Measurements from ENCODE around the gene TRHDE. TPM values are rescaled to one million over a fixed set of nuclear protein-coding genes. Genes with fewer than 3 reads are reported as not detected.

Gene TRHDE
- total RNA-seq, 5 donors from 2014 or later (not counting 1 experiment from before 2014, with no cell fraction given), result 0.23 TPM; not detected in 4

GRCh38 chr12:72297666-72298065, 25.5 kb downstream of the TRHDE start:
- no peaks in the 10 kb centered on the region for H3K9me3 ChIP-seq
- H3K9me3 Mint-ChIP-seq, result peaks cover 0 to 7% (median 0%) of the 10 kb centered on the region in 3 donors
- H3K36me3 Mint-ChIP-seq, result no peaks in the 10 kb centered on the region
- no peak for DNase-seq
- no peaks in the 10 kb centered on the region for H3K4me1 ChIP-seq (ENCODE audit: control insufficient read depth in 1 of 2, extremely low read depth in 1 of 2, insufficient read depth in 2 of 2, low read length in 2 of 2)
- CTCF ChIA-PET, result no interaction called here
- POLR2A ChIA-PET, result no interaction called here
- no peak overlapping the region for H3K27ac Mint-ChIP-seq
- ATAC-seq (replicated peaks in 1 of 4), result no peak
- H3K4me1 Mint-ChIP-seq, result no peaks in the 10 kb centered on the region
- no peaks in the 10 kb centered on the region for H3K36me3 ChIP-seq (ENCODE audit: control insufficient read depth in 2 of 2, extremely low read depth in 1 of 2, insufficient read depth in 1 of 2, low read length in 1 of 2)
- H3K4me3 ChIP-seq (ENCODE audit: control insufficient read depth in 1 of 2, extremely low read depth in 1 of 2, low read length in 1 of 2), result no peak overlapping the region
- H3K27me3 Mint-ChIP-seq, result no peaks in the 10 kb centered on the region
- H3K27ac ChIP-seq (ENCODE audit: low read length), result no peak overlapping the region
- H3K27me3 ChIP-seq (replicated peaks in 1 of 2; ENCODE audit: control insufficient read depth in 2 of 2, extremely low read depth in 1 of 2, insufficient read depth in 2 of 2, low read length in 1 of 2), result no peaks in the 10 kb centered on the region
- H3K4me3 Mint-ChIP-seq, result no peak overlapping the region
- 100% methylated on average over 2 of the region's 3 CpGs for WGBS (ENCODE audit: insufficient coverage)

GRCh38 chr12:72300728-72301127, 28.6 kb downstream of the TRHDE start:
- WGBS (ENCODE audit: insufficient coverage), result 100% methylated on average over 1 of the region's 3 CpGs

GRCh38 chr12:72304751-72305150, 32.6 kb downstream of the TRHDE start:
- H3K4me3 Mint-ChIP-seq, result no peak overlapping the region
- H3K27me3 ChIP-seq (replicated peaks in 1 of 2; ENCODE audit: control insufficient read depth in 2 of 2, extremely low read depth in 1 of 2, insufficient read depth in 2 of 2, low read length in 1 of 2), result no peaks in the 10 kb centered on the region
- no peak for DNase-seq
- peaks cover 0 to 3% (median 0%) of the 10 kb centered on the region in 3 donors for H3K9me3 Mint-ChIP-seq
- no peaks in the 10 kb centered on the region for H3K4me1 Mint-ChIP-seq
- H3K4me3 ChIP-seq (ENCODE audit: control insufficient read depth in 1 of 2, extremely low read depth in 1 of 2, low read length in 1 of 2), result no peak overlapping the region
- no peaks in the 10 kb centered on the region for H3K36me3 ChIP-seq (ENCODE audit: control insufficient read depth in 2 of 2, extremely low read depth in 1 of 2, insufficient read depth in 1 of 2, low read length in 1 of 2)
- ATAC-seq (replicated peaks in 1 of 4), result no peak
- H3K9me3 ChIP-seq, result no peaks in the 10 kb centered on the region
- ChIA-PET POLR2A (no interaction called here), CTCF (no interaction called here)
- H3K27me3 Mint-ChIP-seq, result no peaks in the 10 kb centered on the region
- H3K36me3 Mint-ChIP-seq, result no peaks in the 10 kb centered on the region
- H3K27ac ChIP-seq (ENCODE audit: low read length), result no peak overlapping the region
- H3K4me1 ChIP-seq (ENCODE audit: control insufficient read depth in 1 of 2, extremely low read depth in 1 of 2, insufficient read depth in 2 of 2, low read length in 2 of 2), result no peaks in the 10 kb centered on the region
- H3K27ac Mint-ChIP-seq, result no peak overlapping the region
- WGBS (ENCODE audit: insufficient coverage), result no CpG with 5 or more reads among the region's 2 CpGs

More at GRCh38 chr12:72300728-72301127, 28.6 kb downstream of the TRHDE start:
- no peak overlapping the region for H3K27ac Mint-ChIP-seq
- ChIA-PET CTCF (no interaction called here), POLR2A (no interaction called here)
- H3K27me3 ChIP-seq (replicated peaks in 1 of 2; ENCODE audit: control insufficient read depth in 2 of 2, extremely low read depth in 1 of 2, insufficient read depth in 2 of 2, low read length in 1 of 2), result no peaks in the 10 kb centered on the region
- H3K4me1 ChIP-seq (ENCODE audit: control insufficient read depth in 1 of 2, extremely low read depth in 1 of 2, insufficient read depth in 2 of 2, low read length in 2 of 2), result no peaks in the 10 kb centered on the region
- H3K9me3 ChIP-seq, result no peaks in the 10 kb centered on the region
- H3K36me3 Mint-ChIP-seq, result no peaks in the 10 kb centered on the region
- no peak overlapping the region for H3K27ac ChIP-seq (ENCODE audit: low read length)
- H3K27me3 Mint-ChIP-seq, result no peaks in the 10 kb centered on the region
- DNase-seq (no peak), ATAC-seq (replicated peaks in 1 of 4) (no peak)
- no peak overlapping the region for H3K4me3 ChIP-seq (ENCODE audit: control insufficient read depth in 1 of 2, extremely low read depth in 1 of 2, low read length in 1 of 2)
- H3K9me3 Mint-ChIP-seq, result peaks cover 0 to 10% (median 0%) of the 10 kb centered on the region in 3 donors
- no peaks in the 10 kb centered on the region for H3K4me1 Mint-ChIP-seq
- H3K4me3 Mint-ChIP-seq, result no peak overlapping the region
- H3K36me3 ChIP-seq (ENCODE audit: control insufficient read depth in 2 of 2, extremely low read depth in 1 of 2, insufficient read depth in 1 of 2, low read length in 1 of 2), result no peaks in the 10 kb centered on the region

- H3K27me3 Mint-ChIP-seq, result no peaks in the 10 kb centered on the region
- Histone ChIP-seq H3K27ac (ENCODE audit: low read length) (no peak overlapping the region), H3K9me3 (no peaks in the 10 kb centered on the region), H3K4me1 (ENCODE audit: control insufficient read depth in 1 of 2, extremely low read depth in 1 of 2, insufficient read depth in 2 of 2, low read length in 2 of 2) (no peaks in the 10 kb centered on the region), H3K36me3 (ENCODE audit: control insufficient read depth in 2 of 2, extremely low read depth in 1 of 2, insufficient read depth in 1 of 2, low read length in 1 of 2) (no peaks in the 10 kb centered on the region), H3K4me3 (ENCODE audit: control insufficient read depth in 1 of 2, extremely low read depth in 1 of 2, low read length in 1 of 2) (no peak overlapping the region), H3K27me3 (replicated peaks in 1 of 2; ENCODE audit: control insufficient read depth in 2 of 2, extremely low read depth in 1 of 2, insufficient read depth in 2 of 2, low read length in 1 of 2) (no peaks in the 10 kb centered on the region)
- no peak overlapping the region for H3K4me3 Mint-ChIP-seq
- no peak overlapping the region for H3K27ac Mint-ChIP-seq
- H3K9me3 Mint-ChIP-seq, result peaks cover 0 to 3% (median 0%) of the 10 kb centered on the region in 3 donors
- DNase-seq (no peak), ATAC-seq (replicated peaks in 1 of 4) (no peak)
- H3K4me1 Mint-ChIP-seq, result no peaks in the 10 kb centered on the region
- CTCF ChIA-PET, result interaction anchor here in 1 of 2 donors (0.7 kb wide), 1 partner anchor 59 kb away, joined by 3 read pairs; no protein-coding TSS in a partner anchor
- 67% methylated on average over 1 of the region's 6 CpGs for WGBS (ENCODE audit: insufficient coverage)
- no peaks in the 10 kb centered on the region for H3K36me3 Mint-ChIP-seq
- POLR2A ChIA-PET, result no interaction called here
These were observed 35.1 kb downstream of the TRHDE start for GRCh38 chr12:72307229-72307628.

GRCh38 chr12:72311946-72312345, 39.8 kb downstream of the TRHDE start:
- no peaks in the 10 kb centered on the region for H3K4me1 ChIP-seq (ENCODE audit: control insufficient read depth in 1 of 2, extremely low read depth in 1 of 2, insufficient read depth in 2 of 2, low read length in 2 of 2)
- H3K27ac Mint-ChIP-seq, result no peak overlapping the region
- H3K36me3 ChIP-seq (ENCODE audit: control insufficient read depth in 2 of 2, extremely low read depth in 1 of 2, insufficient read depth in 1 of 2, low read length in 1 of 2), result no peaks in the 10 kb centered on the region
- POLR2A ChIA-PET, result no interaction called here
- DNase-seq, result no peak
- CTCF ChIA-PET, result interaction anchor here in 1 of 2 donors (0.5 kb wide), 1 partner anchor 167 kb away, joined by 3 read pairs; no protein-coding TSS in a partner anchor
- no peaks in the 10 kb centered on the region for H3K36me3 Mint-ChIP-seq
- 94% methylated on average over 3 of the region's 5 CpGs for WGBS (ENCODE audit: insufficient coverage)
- no peaks in the 10 kb centered on the region for H3K9me3 ChIP-seq
- H3K27me3 Mint-ChIP-seq, result no peaks in the 10 kb centered on the region
- no peak overlapping the region for H3K4me3 ChIP-seq (ENCODE audit: control insufficient read depth in 1 of 2, extremely low read depth in 1 of 2, low read length in 1 of 2)
- H3K4me3 Mint-ChIP-seq, result no peak overlapping the region
- no peak for ATAC-seq (replicated peaks in 1 of 4)
- no peak overlapping the region for H3K27ac ChIP-seq (ENCODE audit: low read length)
- no peaks in the 10 kb centered on the region for H3K4me1 Mint-ChIP-seq
- H3K9me3 Mint-ChIP-seq, result no peaks in the 10 kb centered on the region
- H3K27me3 ChIP-seq (replicated peaks in 1 of 2; ENCODE audit: control insufficient read depth in 2 of 2, extremely low read depth in 1 of 2, insufficient read depth in 2 of 2, low read length in 1 of 2), result no peaks in the 10 kb centered on the region

GRCh38 chr12:72313806-72314205, 41.6 kb downstream of the TRHDE start:
- H3K9me3 Mint-ChIP-seq, result no peaks in the 10 kb centered on the region

GRCh38 chr12:72315858-72316257, 43.7 kb downstream of the TRHDE start:
- H3K36me3 Mint-ChIP-seq, result no peaks in the 10 kb centered on the region
- no peak overlapping the region for H3K4me3 Mint-ChIP-seq
- WGBS (ENCODE audit: insufficient coverage), result no CpG with 5 or more reads among the region's 3 CpGs
- H3K27me3 Mint-ChIP-seq, result no peaks in the 10 kb centered on the region
- ChIA-PET CTCF (no interaction called here), POLR2A (no interaction called here)
- H3K4me3 ChIP-seq (ENCODE audit: control insufficient read depth in 1 of 2, extremely low read depth in 1 of 2, low read length in 1 of 2), result no peak overlapping the region
- DNase-seq (no peak), ATAC-seq (replicated peaks in 1 of 4) (no peak)
- H3K36me3 ChIP-seq (ENCODE audit: control insufficient read depth in 2 of 2, extremely low read depth in 1 of 2, insufficient read depth in 1 of 2, low read length in 1 of 2), result no peaks in the 10 kb centered on the region
- peaks cover 2% of the 10 kb centered on the region for H3K9me3 ChIP-seq
- H3K27ac Mint-ChIP-seq, result no peak overlapping the region
- no peaks in the 10 kb centered on the region for H3K4me1 ChIP-seq (ENCODE audit: control insufficient read depth in 1 of 2, extremely low read depth in 1 of 2, insufficient read depth in 2 of 2, low read length in 2 of 2)
- no peaks in the 10 kb centered on the region for H3K27me3 ChIP-seq (replicated peaks in 1 of 2; ENCODE audit: control insufficient read depth in 2 of 2, extremely low read depth in 1 of 2, insufficient read depth in 2 of 2, low read length in 1 of 2)
- no peaks in the 10 kb centered on the region for H3K4me1 Mint-ChIP-seq
- no peaks in the 10 kb centered on the region for H3K9me3 Mint-ChIP-seq
- no peak overlapping the region for H3K27ac ChIP-seq (ENCODE audit: low read length)

More at GRCh38 chr12:72313806-72314205, 41.6 kb downstream of the TRHDE start:
- H3K27ac Mint-ChIP-seq, result no peak overlapping the region
- DNase-seq, result no peak
- H3K27me3 Mint-ChIP-seq, result no peaks in the 10 kb centered on the region
- Histone ChIP-seq H3K9me3 (peaks cover 2% of the 10 kb centered on the region), H3K4me1 (ENCODE audit: control insufficient read depth in 1 of 2, extremely low read depth in 1 of 2, insufficient read depth in 2 of 2, low read length in 2 of 2) (no peaks in the 10 kb centered on the region), H3K4me3 (ENCODE audit: control insufficient read depth in 1 of 2, extremely low read depth in 1 of 2, low read length in 1 of 2) (no peak overlapping the region), H3K27me3 (replicated peaks in 1 of 2; ENCODE audit: control insufficient read depth in 2 of 2, extremely low read depth in 1 of 2, insufficient read depth in 2 of 2, low read length in 1 of 2) (no peaks in the 10 kb centered on the region), H3K36me3 (ENCODE audit: control insufficient read depth in 2 of 2, extremely low read depth in 1 of 2, insufficient read depth in 1 of 2, low read length in 1 of 2) (no peaks in the 10 kb centered on the region), H3K27ac (ENCODE audit: low read length) (no peak overlapping the region)
- H3K4me1 Mint-ChIP-seq, result no peaks in the 10 kb centered on the region
- no peaks in the 10 kb centered on the region for H3K36me3 Mint-ChIP-seq
- ATAC-seq (replicated peaks in 1 of 4), result no peak
- ChIA-PET POLR2A (no interaction called here), CTCF (no interaction called here)
- WGBS (ENCODE audit: insufficient coverage), result no CpG with 5 or more reads among the region's 2 CpGs
- H3K4me3 Mint-ChIP-seq, result no peak overlapping the region

Measured in T-cell (primary cell).